ENCODE data around the gene CEACAM19.

DNA sequence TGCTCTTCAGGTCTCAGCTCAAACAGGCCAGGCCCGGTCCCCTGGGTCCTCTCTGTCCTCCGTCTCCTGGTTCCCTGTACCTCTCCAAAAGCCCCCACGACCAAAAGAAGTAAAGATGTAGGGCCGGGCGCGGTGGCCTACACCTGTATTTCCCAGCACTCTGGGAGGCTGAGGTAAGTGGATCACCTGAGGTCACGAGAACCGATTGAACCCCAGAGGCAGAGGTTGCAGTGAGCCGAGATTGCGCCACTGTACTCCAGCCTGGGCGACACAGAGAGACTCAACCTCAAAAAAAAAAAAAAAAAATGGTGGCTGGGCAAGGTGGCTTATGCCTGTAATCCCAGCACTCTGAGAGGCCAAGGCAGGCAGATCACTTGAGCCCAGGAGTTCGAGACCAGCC, 55.2 kb downstream of the CEACAM19 start:
- TF ChIP-seq SMC3 (IDR thresholded peaks at IDR 0.05; ENCODE audit: borderline replicate concordance, low read length) (no peak), POLR2A (IDR thresholded peaks at IDR 0.05; ENCODE audit: low read depth, low read length) (no peak), EZH2 (IDR thresholded peaks at IDR 0.05; ENCODE audit: borderline replicate concordance, control insufficient read depth, low read depth, low read length) (no peak)
- TF ChIP-seq, protein P1, sequence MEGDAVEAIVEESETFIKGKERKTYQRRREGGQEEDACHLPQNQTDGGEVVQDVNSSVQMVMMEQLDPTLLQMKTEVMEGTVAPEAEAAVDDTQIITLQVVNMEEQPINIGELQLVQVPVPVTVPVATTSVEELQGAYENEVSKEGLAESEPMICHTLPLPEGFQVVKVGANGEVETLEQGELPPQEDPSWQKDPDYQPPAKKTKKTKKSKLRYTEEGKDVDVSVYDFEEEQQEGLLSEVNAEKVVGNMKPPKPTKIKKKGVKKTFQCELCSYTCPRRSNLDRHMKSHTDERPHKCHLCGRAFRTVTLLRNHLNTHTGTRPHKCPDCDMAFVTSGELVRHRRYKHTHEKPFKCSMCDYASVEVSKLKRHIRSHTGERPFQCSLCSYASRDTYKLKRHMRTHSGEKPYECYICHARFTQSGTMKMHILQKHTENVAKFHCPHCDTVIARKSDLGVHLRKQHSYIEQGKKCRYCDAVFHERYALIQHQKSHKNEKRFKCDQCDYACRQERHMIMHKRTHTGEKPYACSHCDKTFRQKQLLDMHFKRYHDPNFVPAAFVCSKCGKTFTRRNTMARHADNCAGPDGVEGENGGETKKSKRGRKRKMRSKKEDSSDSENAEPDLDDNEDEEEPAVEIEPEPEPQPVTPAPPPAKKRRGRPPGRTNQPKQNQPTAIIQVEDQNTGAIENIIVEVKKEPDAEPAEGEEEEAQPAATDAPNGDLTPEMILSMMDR (IDR thresholded peaks at IDR 0.05 in 2 of 3, conservative IDR thresholded peaks at IDR 0.05 in 1 of 3; ENCODE audit: control insufficient read depth in 2 of 3, extremely low read depth in 1 of 3, insufficient read depth in 1 of 3, low read depth in 3 of 3, low read length in 3 of 3) = no peak
